SK-N-SH (cell line): ENCODE data around the gene CD248.

Experiments
- CTCF ChIP-seq: fragments of 200-600 bp; sonication (generic); IDR thresholded peaks from 2 replicates; pipeline ENCODE4 v1.6.1; 2017; ENCODE audit warnings: antibody characterized with exemption, mild to moderate bottlenecking, moderate library complexity
- JUND ChIP-seq: IDR thresholded peaks from 2 replicates; pipeline ENCODE4 v1.4.0; 2012

GRCh38 chr11:66297610-66298009, 19.2 kb downstream of the CD248 start:
- no peak for TF ChIP-seq JUND
- TF ChIP-seq CTCF: no peak
